Osteoblast (primary cell): Measurements from ENCODE around the gene CXCL5. TPM values are rescaled to one million over a fixed set of nuclear protein-coding genes. Genes with fewer than 3 reads are reported as not detected.

ENCODE experiments used
- DNase-seq: peaks from one replicate; pipeline ENCODE4 v3.0.0; 2011; ENCODE audit warnings: low spot score, mixed read lengths; ENCODE audit not compliant: insufficient read length; ENCODE audit errors: missing footprints
- H2AFZ ChIP-seq: 2 replicates; pipeline ENCODE4 v1.6.0; 2011; ENCODE audit warnings: mild to moderate bottlenecking, low read length
- H3K27ac ChIP-seq: 2 replicates; pipeline ENCODE4 v1.5.1; 2011; ENCODE audit warnings: mild to moderate bottlenecking, low read depth, low read length, moderate library complexity
- H3K27me3 ChIP-seq: 2 replicates; pipeline ENCODE4 v1.6.0; 2012; ENCODE audit warnings: mild to moderate bottlenecking, control low read depth, inconsistent platforms, low read length, moderate library complexity; ENCODE audit not compliant: insufficient read depth
- H3K36me3 ChIP-seq: 2 replicates; pipeline ENCODE4 v1.5.1; 2011; ENCODE audit warnings: mild to moderate bottlenecking, low read length, control low read depth, moderate library complexity; ENCODE audit not compliant: insufficient read depth
- H3K4me1 ChIP-seq: 2 replicates; pipeline ENCODE4 v1.5.1; 2011; ENCODE audit warnings: mild to moderate bottlenecking, low read length, control low read depth, moderate library complexity; ENCODE audit not compliant: insufficient read depth
- H3K4me2 ChIP-seq: 2 replicates; pipeline ENCODE4 v1.6.0; 2011; ENCODE audit warnings: mild to moderate bottlenecking, low read length; ENCODE audit not compliant: insufficient read depth
- H3K4me3 ChIP-seq: fragments of 200-600 bp; sonication (generic); 3 replicates; pipeline ENCODE4 v1.5.1; 2012; ENCODE audit warnings: mild to moderate bottlenecking, low read length, inconsistent platforms; ENCODE audit not compliant: insufficient read depth
- H3K79me2 ChIP-seq: 2 replicates; pipeline ENCODE4 v1.6.0; 2012; ENCODE audit warnings: mild to moderate bottlenecking, low read length, control low read depth, inconsistent platforms; ENCODE audit not compliant: insufficient read depth
- H3K9me3 ChIP-seq: 2 replicates; pipeline ENCODE4 v1.5.1; 2011; ENCODE audit warnings: low read depth, low read length, control low read depth
- H4K20me1 ChIP-seq: 2 replicates; pipeline ENCODE4 v1.6.0; 2012; ENCODE audit warnings: mild to moderate bottlenecking, low read length, control low read depth; ENCODE audit not compliant: insufficient read depth
- total RNA-seq: library from RNA; depleted of rRNA; stranded (reverse); fragments of >200 nt; gene quantifications from 2 replicates; pipeline ENCODE4 v1.2.3, GENCODE V29; 2012
- TF ChIP-seq, protein P1 (sequence below): IDR thresholded peaks from 2 replicates; pipeline ENCODE4 v1.5.1; 2011; ENCODE audit warnings: mild to moderate bottlenecking, low read depth, low read length, moderate library complexity; ENCODE audit errors: extremely low read depth

The CXCL5 gene
- total RNA-seq, 1 donor, result under 0.01 TPM

DNA sequence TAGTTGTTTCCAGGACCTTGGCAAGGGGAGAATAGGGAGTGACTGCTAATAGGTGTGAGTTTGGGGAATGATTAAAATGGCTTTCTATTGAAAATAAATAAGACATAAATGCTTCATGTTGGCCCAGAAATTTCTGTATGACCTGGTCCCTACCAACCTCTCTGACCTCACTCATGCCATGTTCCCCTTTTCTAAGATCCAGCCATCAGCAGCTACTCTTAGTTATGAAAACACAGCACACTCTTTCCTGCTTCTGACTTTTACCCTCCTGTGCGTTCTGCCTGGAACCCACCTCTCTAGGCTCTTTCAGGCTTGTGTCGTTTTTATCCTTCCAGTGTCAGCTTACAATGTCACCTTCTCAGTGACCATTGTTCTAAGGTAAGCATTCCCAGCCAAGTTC lies 14.8 kb upstream of the CXCL5 start:
- H3K36me3 ChIP-seq, result no peaks in the 10 kb centered on the region
- no peak overlapping the region for H3K4me3 ChIP-seq
- H3K79me2 ChIP-seq, result no peaks in the 10 kb centered on the region
- no peak overlapping the region for H3K4me2 ChIP-seq
- H3K9me3 ChIP-seq, result no peaks in the 10 kb centered on the region
- H2AFZ ChIP-seq, result no peak overlapping the region
- H4K20me1 ChIP-seq, result no peaks in the 10 kb centered on the region
- TF ChIP-seq, protein P1, sequence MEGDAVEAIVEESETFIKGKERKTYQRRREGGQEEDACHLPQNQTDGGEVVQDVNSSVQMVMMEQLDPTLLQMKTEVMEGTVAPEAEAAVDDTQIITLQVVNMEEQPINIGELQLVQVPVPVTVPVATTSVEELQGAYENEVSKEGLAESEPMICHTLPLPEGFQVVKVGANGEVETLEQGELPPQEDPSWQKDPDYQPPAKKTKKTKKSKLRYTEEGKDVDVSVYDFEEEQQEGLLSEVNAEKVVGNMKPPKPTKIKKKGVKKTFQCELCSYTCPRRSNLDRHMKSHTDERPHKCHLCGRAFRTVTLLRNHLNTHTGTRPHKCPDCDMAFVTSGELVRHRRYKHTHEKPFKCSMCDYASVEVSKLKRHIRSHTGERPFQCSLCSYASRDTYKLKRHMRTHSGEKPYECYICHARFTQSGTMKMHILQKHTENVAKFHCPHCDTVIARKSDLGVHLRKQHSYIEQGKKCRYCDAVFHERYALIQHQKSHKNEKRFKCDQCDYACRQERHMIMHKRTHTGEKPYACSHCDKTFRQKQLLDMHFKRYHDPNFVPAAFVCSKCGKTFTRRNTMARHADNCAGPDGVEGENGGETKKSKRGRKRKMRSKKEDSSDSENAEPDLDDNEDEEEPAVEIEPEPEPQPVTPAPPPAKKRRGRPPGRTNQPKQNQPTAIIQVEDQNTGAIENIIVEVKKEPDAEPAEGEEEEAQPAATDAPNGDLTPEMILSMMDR, result no peak
- no peak for DNase-seq
- H3K27me3 ChIP-seq, result no peaks in the 10 kb centered on the region
- no peaks in the 10 kb centered on the region for H3K4me1 ChIP-seq
- H3K27ac ChIP-seq, result no peak overlapping the region

DNA sequence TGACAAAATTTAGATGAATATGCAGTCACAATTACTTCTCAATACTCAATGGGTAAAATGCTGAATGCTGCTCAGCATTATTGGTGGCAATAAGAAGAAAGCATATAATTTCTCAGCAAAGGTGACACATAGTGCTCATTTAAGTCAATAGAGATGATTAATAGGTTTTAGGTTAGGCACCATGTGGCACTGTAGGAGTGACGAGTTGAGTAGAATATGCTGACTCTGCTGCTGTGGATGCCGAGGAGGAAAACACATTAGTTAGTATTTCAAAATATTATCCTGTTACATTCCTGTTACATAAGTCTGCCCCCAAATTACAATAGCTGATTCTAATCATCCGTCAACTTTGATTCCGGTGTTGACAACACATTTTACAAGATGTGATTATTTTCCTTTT lies 13.7 kb upstream of the CXCL5 start:
- H3K27me3 ChIP-seq, result no peaks in the 10 kb centered on the region
- H3K27ac ChIP-seq, result no peak overlapping the region
- no peak overlapping the region for H3K4me2 ChIP-seq
- H2AFZ ChIP-seq, result no peak overlapping the region
- no peak overlapping the region for H3K4me3 ChIP-seq
- H3K4me1 ChIP-seq, result no peaks in the 10 kb centered on the region
- TF ChIP-seq, protein P1, result no peak
- no peaks in the 10 kb centered on the region for H3K79me2 ChIP-seq
- no peak for DNase-seq
- no peaks in the 10 kb centered on the region for H3K36me3 ChIP-seq
- no peaks in the 10 kb centered on the region for H3K9me3 ChIP-seq
- no peaks in the 10 kb centered on the region for H4K20me1 ChIP-seq

DNA sequence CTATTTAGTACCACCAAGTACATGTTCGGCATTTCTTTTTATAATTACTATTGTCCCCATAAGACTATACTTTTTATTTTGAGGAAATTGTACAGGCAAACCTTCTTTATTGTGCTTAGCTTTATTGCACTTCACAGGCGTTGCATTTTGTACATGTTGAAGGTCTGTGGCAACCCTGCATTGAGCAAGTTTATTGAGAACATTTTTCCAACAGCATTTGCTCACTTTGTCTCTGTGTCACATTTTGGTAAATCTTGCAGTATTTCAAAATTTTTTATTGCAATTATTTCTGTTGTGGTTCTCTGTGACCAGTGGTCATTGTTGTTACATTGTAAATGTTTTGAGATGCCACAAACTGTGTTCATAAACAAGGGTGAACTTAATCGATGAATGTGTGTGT lies 10.8 kb upstream of the CXCL5 start:
- no peak for DNase-seq
- H3K27ac ChIP-seq, result no peak overlapping the region
- no peak overlapping the region for H2AFZ ChIP-seq
- no peaks in the 10 kb centered on the region for H3K79me2 ChIP-seq
- H4K20me1 ChIP-seq, result no peaks in the 10 kb centered on the region
- no peaks in the 10 kb centered on the region for H3K9me3 ChIP-seq
- no peak overlapping the region for H3K4me2 ChIP-seq
- no peak overlapping the region for H3K4me3 ChIP-seq
- H3K36me3 ChIP-seq, result no peaks in the 10 kb centered on the region
- peaks cover 12% of the 10 kb centered on the region for H3K4me1 ChIP-seq
- H3K27me3 ChIP-seq, result no peaks in the 10 kb centered on the region
- TF ChIP-seq, protein P1, result no peak

DNA sequence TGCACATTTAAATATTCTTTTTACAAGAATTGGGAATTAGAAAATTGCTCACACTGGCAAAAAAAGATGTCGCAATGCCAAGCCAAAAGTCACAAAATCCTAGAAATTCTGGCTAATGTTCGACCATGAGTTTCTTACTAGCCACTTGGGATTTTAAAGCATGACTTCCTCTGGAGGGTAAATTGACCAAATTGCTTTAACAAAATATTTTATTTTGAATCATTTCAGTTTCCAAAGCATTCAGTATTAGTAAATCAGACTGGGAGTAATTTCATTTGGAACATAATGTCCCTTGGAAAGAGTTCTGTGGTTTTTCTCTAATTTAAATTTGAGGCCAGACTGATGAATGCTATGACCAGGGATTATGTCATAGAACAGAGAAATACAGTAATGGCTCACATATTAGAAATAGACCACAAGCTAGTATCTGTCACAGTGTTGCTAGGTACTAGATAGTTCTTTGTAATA lies 7.6 kb upstream of the CXCL5 start:
- DNase-seq, result peak; percentile 73
- Histone ChIP-seq H4K20me1 (no peaks in the 10 kb centered on the region), H3K27ac (peak overlapping the region; percentile 46), H2AFZ (no peak overlapping the region), H3K4me2 (peak overlapping the region; percentile 58), H3K27me3 (no peaks in the 10 kb centered on the region), H3K4me3 (no peak overlapping the region), H3K36me3 (no peaks in the 10 kb centered on the region), H3K9me3 (no peaks in the 10 kb centered on the region), H3K79me2 (no peaks in the 10 kb centered on the region), H3K4me1 (peaks cover 12% of the 10 kb centered on the region)
- TF ChIP-seq, protein P1, result no peak
